Heart left ventricle (tissue), 13 donors: ENCODE measurements around the gene HOXD8.

ENCODE experiments used
- CTCF ChIP-seq, 12 donors: fragments of 200-600 bp; sonication (generic) in 4 of 12; IDR thresholded peaks; one replicate each; pipeline versions ENCODE4 v1.5.0 to v1.8.0; 2018 to 2022; ENCODE audit warnings: antibody characterized with exemption in 12 of 12, mild to moderate bottlenecking in 5 of 12
- POLR2A ChIP-seq, 2 donors: fragments of 450-650 bp; IDR thresholded peaks; one replicate each; pipeline ENCODE4 v1.6.1; 2017; ENCODE audit warnings: antibody characterized with exemption in 2 of 2, mild to moderate bottlenecking in 2 of 2, moderate library complexity in 2 of 2
- donor health status: ischemic (EF 13 %, LVEDD 7.1; RV severe dilation, severe dysfunction).
- donor health status: DM: no; HTN: yes; CAD: no.
- donor health status: DM: no; HTN: no; CAD: no.
- donor health status: ischemic (EF 25% LVEDD 6.9; RV normal size, moderate dysfunction).
- donor health status: ischemic (EF 25% LVEDD 5.7; RV mildly dilated, moderate dysfunction).
- donor health status: ischemic (EF 35%, LVEDD 5.7; RV mildly dilated, moderate dysfunction).
- donor health status: nonischemic (EF 11% LVEDD 7.7; RV severe dilation, severe dysfunction).
- donor health status: DM: yes; HTN: yes; CAD: no.
- donor health status: PGD.
- donor health status: ischemic (EF 29% LVEDD 5.4; RV normal size, mild dysfunction).
- donor health status: nonischemic (EF 23%, LVEDD 6.1; RV moderate dilation, normal function).

GRCh38 chr2:176135035-176135440, 5.5 kb downstream of the HOXD8 start:
- TF ChIP-seq CTCF (IDR thresholded peaks at IDR 0.05) (peak in 1 of 12 donors; percentile 12), POLR2A (IDR thresholded peaks at IDR 0.05) (no peak)
